Posterior cingulate gyrus (tissue), 11 donors: ENCODE measurements around the gene PPME1.

Experiments
- DNase-seq, 10 donors: peaks; one replicate each; pipeline versions ENCODE4 v3.0.0 to v3.0.0-alpha.2; 2020 to 2021; ENCODE audit warnings: mixed read lengths in 3 of 10
- intact Hi-C: fragments of 100-400 bp; cut with DNase I; formaldehyde crosslinking; loops from one replicate; pipeline ENCODE4 v1.15.1; 2023

PPME1 gene

DNA sequence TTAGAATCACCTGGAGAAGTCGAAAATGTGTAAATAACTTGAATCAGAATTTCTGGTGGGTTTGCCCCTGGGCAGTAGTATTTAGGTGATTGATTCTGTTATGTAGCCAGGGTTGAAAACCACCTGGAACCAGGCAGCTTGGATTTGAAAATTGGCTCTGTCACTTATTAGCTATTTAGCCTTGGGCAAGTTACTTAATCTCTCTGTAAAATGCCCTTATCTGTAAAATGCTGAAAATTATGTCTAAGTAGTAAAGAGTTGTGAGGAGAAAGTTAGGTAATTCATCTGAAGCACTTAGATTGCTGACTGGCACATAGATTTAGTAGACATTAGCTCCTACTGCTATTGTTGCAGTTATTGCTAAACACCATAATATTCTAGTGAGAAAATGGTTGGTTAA lies 49.3 kb downstream of the PPME1 start:
- DNase-seq = no peak
- intact Hi-C loops = no loop called here

GRCh38 chr11:74221816-74222215 lies 50.7 kb downstream of the PPME1 start:
- no peak for DNase-seq
- intact Hi-C loops = no loop called here

DNA sequence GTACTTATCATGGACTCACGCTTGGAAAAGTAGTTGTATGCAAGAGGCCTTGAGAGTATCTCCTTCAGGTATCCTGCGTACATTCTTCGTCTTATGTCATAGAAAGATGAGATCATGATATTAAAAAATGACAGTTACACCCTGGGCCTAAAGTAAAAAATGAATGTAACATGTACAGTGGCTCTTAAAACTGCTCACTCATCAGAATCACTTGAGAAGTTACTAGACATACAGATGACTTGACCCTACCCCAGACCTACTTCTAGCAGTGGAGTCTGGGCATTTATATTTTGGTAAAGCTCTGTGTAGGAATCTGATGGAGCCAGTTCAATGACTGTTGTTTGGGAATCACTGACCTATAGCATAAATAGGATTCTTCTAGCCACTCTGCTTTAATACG lies 54.5 kb downstream of the PPME1 start:
- no peak for DNase-seq
- intact Hi-C loops = no loop called here

DNA sequence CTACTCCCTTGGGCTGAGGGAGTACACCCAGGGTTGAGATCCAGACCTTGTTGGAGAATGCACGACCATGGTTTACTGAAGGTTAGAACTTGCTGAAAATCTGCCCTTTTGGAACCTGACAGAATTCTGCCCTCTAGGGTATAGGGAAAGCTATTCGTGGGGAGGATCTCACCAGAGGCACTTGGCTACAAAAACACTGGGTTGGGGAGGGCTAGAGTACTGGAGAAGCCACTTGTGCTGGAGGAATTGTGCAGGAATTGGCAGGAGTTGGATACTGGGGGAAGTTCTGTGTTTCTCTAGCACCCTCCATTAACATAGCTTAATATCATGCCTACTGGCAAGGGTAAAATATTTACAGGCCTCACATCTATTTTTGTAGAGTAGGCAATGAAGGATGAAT lies 55.8 kb downstream of the PPME1 start:
- DNase-seq = no peak
- intact Hi-C loops = no loop called here

- DNase-seq = peak in 2 of 10 donors; percentile 26 to 29
- intact Hi-C loops = no loop called here
These were observed 61.3 kb downstream of the PPME1 start for GRCh38 chr11:74232311-74232950.

- intact Hi-C loops = no loop called here
- DNase-seq = no peak
These were observed 62.6 kb downstream of the PPME1 start for GRCh38 chr11:74233683-74234082.

DNA sequence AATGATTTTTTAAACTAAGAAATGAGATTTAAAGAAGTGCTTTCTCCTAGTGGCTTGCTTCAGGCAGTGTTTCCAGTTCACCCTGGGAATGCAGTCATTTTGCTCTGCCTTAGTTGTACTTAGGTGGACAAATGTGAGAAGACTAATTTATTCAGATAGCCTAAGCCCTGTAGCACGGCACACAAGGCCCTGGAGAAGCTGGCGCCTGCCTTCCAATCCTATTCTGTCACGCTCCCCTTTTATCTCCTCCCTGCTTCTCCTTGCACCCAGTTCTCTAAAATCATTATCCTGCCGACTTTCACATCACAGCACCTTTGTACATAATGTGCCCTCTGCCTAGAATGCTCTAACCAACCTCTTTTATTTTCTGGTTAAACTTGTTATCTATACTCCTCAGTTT lies 64.0 kb downstream of the PPME1 start:
- DNase-seq = no peak
- intact Hi-C loops = no loop called here

- intact Hi-C loops = no loop called here
- no peak for DNase-seq
These were observed 66.5 kb downstream of the PPME1 start for GRCh38 chr11:74237541-74237940.

- intact Hi-C loops = no loop called here
- DNase-seq = no peak
These were observed 67.2 kb downstream of the PPME1 start for GRCh38 chr11:74238243-74238642.

DNA sequence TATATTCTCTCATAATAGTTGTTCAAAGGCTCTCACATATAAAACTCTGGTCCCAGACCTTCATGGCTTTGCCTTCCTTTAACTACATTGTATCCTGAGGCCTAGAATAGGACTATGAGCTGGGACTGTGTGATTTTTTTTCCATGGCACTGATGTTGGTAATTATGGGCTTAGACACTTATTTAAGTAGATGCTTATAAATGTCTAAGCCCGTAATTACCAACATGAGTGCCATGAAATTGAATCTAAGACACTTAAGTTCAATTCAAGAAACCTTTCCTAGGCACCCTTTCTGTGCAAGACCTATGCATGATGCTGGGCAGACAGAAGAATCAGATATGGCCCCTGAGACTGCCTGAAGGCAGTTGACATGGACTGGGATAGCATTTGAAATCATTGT lies 77.4 kb downstream of the PPME1 start:
- intact Hi-C loops = no loop called here
- no peak for DNase-seq

- no peak for DNase-seq
- intact Hi-C loops = no loop called here
These were observed 78.4 kb downstream of the PPME1 start for GRCh38 chr11:74249496-74249895.

- DNase-seq = no peak
- intact Hi-C loops = no loop called here
These were observed 82.3 kb downstream of the PPME1 start for GRCh38 chr11:74253361-74253760.

- intact Hi-C loops = loop anchor here (2.0 kb wide), 1 partner anchor 193 kb away; no protein-coding TSS in a partner anchor
- DNase-seq = peak in 7 of 10 donors; percentile 14 to 91 (median 46)
These were observed 84.8 kb downstream of the PPME1 start for GRCh38 chr11:74255741-74256375.

DNA sequence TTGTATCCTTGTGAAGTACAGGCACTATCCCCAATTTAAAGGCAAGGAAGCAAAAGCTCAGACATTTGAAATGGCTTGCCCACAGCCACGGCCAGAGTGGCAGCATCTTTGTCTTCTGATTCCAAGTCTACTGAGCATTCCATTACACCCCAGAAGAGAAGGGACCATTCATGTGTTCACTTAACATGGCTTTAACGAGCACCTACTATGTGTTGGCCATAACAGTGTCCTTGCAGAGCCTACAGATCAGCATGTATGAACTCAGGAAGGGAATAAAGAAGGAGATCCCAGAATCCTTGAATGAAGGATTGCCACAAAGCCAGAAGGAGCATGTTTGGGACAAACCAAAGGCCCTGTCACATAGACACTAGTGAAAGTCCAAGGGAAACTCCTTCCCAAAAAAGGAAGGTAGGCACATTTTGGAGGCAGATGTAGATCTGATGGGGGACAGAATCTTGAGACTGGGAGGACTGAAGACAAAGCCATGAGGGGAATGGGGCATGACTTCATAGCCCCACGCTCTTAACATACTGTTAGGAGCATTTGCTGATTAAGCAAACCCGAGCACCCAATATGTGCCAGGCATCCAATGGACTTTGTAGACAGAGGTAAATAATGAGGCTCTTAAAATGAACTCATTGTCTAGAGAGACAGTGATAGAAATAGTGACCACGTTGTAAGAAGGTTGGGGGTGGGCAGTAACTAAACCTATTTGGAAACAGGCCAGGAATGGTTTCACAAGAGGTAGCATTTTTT lies 85.5 kb downstream of the PPME1 start:
- intact Hi-C loops = no loop called here
- no peak for DNase-seq

DNA sequence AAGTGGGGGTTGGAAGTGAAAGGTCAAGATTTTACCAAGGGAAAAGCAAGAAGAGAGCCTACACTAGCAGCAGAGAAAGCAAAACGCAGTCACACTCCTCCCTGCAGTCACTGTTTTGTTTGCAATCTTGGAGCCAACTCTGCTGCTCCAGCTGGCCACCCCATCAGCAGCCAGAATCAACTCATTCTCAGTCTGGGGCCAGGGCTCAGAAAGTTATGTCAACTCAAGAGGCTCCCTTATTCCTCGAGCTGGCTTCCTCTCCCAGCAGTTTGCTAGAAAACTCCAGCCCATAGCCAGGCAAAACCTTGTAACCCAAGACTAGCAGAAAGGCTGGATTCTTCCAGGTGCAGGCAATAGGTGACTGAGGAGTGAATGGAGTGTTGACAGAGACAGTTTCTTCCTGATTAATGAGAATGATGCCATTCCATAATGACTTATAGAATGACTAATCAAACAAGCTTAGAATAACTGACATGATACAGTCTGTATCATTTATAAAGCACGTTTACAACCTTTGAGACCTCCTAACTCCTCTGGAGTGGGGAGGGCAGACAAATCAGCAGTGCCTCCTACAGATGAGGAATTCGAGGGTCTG lies 87.0 kb downstream of the PPME1 start:
- peak in 1 of 10 donors; percentile 16 for DNase-seq
- intact Hi-C loops = no loop called here

DNA sequence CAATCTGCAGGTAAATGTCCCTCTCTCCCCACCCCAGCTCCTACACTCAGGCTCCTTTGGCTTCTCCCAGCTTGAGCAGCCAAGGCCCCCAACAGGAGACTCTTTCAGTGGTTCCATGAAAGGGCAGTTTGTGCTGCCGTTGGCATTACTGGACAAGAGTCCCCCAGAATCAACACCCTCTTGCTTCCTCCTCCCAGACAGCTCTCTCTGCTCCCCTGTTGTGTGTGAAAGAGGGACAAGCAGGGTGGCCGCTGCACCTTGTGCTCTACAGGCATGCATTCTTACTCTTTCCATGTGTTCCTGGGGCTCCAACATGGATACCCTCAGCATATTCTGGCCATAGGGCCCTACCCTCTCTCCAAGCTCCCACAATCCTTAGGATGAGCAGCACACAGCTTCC lies 91.6 kb downstream of the PPME1 start:
- DNase-seq = no peak
- intact Hi-C loops = no loop called here

DNA sequence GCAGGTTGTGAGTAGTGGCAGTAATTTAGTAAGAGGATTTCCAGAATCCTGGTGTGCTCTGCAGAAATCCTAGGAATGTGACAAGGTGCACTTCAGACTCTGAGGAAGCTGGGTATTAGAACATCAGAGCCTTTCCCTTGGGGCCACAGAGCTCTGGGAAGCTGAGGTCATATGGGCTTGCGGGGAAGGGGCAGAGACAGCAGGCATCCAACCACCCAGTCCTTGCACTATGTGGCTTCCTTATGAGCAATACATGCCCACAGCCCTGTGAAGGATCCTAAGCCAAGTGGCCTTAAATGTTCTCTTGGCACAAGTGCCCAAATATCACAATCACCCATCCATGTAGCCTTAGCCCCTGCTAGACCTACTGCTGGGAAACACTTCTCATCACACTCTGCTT lies 94.2 kb downstream of the PPME1 start:
- no peak for DNase-seq

DNA sequence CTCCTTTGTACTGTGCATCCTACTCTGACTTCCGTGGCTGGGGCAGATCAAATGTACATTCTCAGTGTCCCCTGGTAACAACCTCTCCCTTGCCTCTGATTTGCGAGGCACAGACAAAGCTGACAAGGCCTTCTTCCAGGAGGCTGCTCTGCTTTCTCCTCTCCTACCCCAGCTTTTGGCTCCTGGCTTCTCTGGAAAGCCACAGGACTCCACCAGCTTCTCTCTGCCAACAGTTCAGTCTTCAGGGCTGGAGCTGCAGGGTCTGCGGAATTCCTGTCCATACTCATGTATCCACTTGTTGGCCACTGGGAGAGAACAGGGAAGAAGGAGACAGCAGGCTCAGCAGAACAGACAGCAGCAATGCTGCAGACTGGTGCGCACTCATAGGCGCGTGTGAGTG lies 95.9 kb downstream of the PPME1 start:
- intact Hi-C loops = no loop called here
- DNase-seq = no peak

More for the DNA sequence above, 94.2 kb downstream of the PPME1 start:
- intact Hi-C loops = no loop called here

GRCh38 chr11:74268456-74268855 lies 97.4 kb downstream of the PPME1 start:
- no peak for DNase-seq
- intact Hi-C loops = no loop called here

DNA sequence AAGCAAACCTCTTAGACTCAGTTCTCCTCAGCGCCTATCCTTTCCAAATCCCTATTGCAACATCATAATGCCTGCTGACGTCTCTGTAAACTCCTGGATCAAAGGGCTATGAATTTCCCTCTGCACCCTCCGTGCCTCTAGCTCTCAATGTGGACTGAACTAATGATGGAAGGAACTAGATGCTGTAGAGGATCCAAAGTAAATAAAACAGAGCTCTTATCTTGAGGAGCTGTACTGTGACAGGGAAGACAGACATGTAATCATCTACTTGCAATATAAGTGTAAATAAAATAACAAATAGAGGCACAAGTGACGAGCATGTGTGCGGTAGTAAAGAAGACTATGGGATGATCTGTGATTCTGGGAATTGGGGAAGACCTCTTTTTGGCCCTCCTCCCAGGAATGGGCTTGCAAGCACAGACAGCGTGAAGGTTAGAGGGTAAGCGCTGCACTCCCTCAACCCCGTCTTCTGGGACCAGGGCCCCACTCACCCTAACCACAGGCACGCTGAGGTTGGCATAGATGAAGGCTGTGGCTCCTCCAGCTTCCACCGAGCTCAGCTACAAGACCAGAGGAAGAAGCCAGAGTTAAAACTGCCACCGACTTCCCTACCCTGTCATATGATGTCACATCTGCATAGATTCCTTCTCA lies 98.2 kb downstream of the PPME1 start:
- no peak for DNase-seq
- intact Hi-C loops = no loop called here

GRCh38 chr11:74272276-74272675 lies 101.2 kb downstream of the PPME1 start:
- intact Hi-C loops = no loop called here
- no peak for DNase-seq
